K562 (cell line): Measurements from ENCODE around the gene CSRNP2. TPM values are rescaled to one million over a fixed set of nuclear protein-coding genes. Genes with fewer than 3 reads are reported as not detected.
A peak's percentile ranks its signal among the peaks of the same experiment; 100 is the strongest.

Source experiments
- ARHGAP35 ChIP-seq: fragments of 450-650 bp; IDR thresholded peaks from 2 replicates; pipeline ENCODE4 v1.6.1; 2018; ENCODE audit not compliant: partially characterized antibody
- BRD4 ChIP-seq: fragments of 200-600 bp; sonication (generic); IDR thresholded peaks from 2 replicates; pipeline ENCODE4 v1.6.1; 2017; ENCODE audit warnings: inconsistent platforms
- CBFA2T3 ChIP-seq: fragments of 450-650 bp; IDR thresholded peaks from 2 replicates; pipeline ENCODE4 v1.6.1; 2017
- CCAR2 ChIP-seq: fragments of 200-400 bp; formaldehyde crosslinking; IDR thresholded peaks from 2 replicates; pipeline ENCODE4 v1.6.1; 2017; ENCODE audit warnings: mild to moderate bottlenecking, low read depth, low read length
- CREM ChIP-seq: IDR thresholded peaks from 2 replicates; pipeline ENCODE4 v1.6.1; 2014; ENCODE audit warnings: antibody characterized with exemption, low read depth
- CXXC5 ChIP-seq: fragments of 250-450 bp; sonication (Bioruptor Pico); IDR thresholded peaks from 2 replicates; pipeline ENCODE4 v1.8.0; 2022; ENCODE audit warnings: inconsistent platforms, mild to moderate bottlenecking, moderate library complexity
- DMBX1 ChIP-seq: fragments of 250-450 bp; sonication (Bioruptor Pico); IDR thresholded peaks from 2 replicates; pipeline ENCODE4 v1.8.0; 2022; ENCODE audit warnings: inconsistent platforms, mild to moderate bottlenecking, moderate library complexity, borderline replicate concordance
- ESRRB ChIP-seq: fragments of 250-450 bp; sonication (Bioruptor Pico); IDR thresholded peaks from 2 replicates; pipeline ENCODE4 v1.5.0; 2020; ENCODE audit warnings: mild to moderate bottlenecking, moderate library complexity, borderline replicate concordance
- FOXJ3 ChIP-seq: sonication (generic); formaldehyde crosslinking; IDR thresholded peaks from 2 replicates; pipeline ENCODE4 v1.4.0; 2020; ENCODE audit warnings: mild to moderate bottlenecking, missing genetic modification reagents
- GATAD2A ChIP-seq: fragments of 450-650 bp; IDR thresholded peaks from 2 replicates; pipeline ENCODE4 v1.6.1; 2017
- KLF1 ChIP-seq: fragments of 450-650 bp; IDR thresholded peaks from 2 replicates; pipeline ENCODE4 v1.6.1; 2016; ENCODE audit warnings: missing genetic modification characterization, missing compliant biosample characterization
- MAFG ChIP-seq: fragments of 450-650 bp; conservative IDR thresholded peaks from 2 replicates; pipeline ENCODE4 v1.6.1; 2016; ENCODE audit warnings: missing genetic modification characterization, missing compliant biosample characterization
- MTA1 ChIP-seq: fragments of 450-650 bp; IDR thresholded peaks from 2 replicates; pipeline ENCODE4 v1.6.1; 2017; ENCODE audit warnings: borderline replicate concordance
- NCOA1 ChIP-seq: fragments of 450-650 bp; IDR thresholded peaks from 2 replicates; pipeline ENCODE4 v1.6.1; 2016; ENCODE audit warnings: low read depth
- NCOA2 ChIP-seq, 2 experiments: fragments of 450-650 bp; IDR thresholded peaks; 2 replicates each; pipeline ENCODE4 v1.6.1; 2018; ENCODE audit warnings: mild to moderate bottlenecking in 2 of 2, moderate library complexity in 1 of 2; ENCODE audit not compliant: partially characterized antibody in 2 of 2
- PHF20 ChIP-seq: fragments of 450-650 bp; IDR thresholded peaks from 2 replicates; pipeline ENCODE4 v1.6.1; 2018; ENCODE audit not compliant: partially characterized antibody
- PTTG1 ChIP-seq: fragments of 450-650 bp; IDR thresholded peaks from 2 replicates; pipeline ENCODE4 v1.6.1; 2016; ENCODE audit warnings: low read depth, mild to moderate bottlenecking, missing genetic modification characterization, missing compliant biosample characterization
- PYGO2 ChIP-seq: fragments of 450-650 bp; IDR thresholded peaks from 2 replicates; pipeline ENCODE4 v1.6.1; 2016; ENCODE audit warnings: mild to moderate bottlenecking, missing genetic modification characterization, moderate library complexity, missing compliant biosample characterization
- TCF7 ChIP-seq: sonication (generic); IDR thresholded peaks from 2 replicates; pipeline ENCODE4 v1.6.1; 2016; ENCODE audit warnings: antibody characterized with exemption, borderline replicate concordance
- ZBED1 ChIP-seq: IDR thresholded peaks from 2 replicates; pipeline ENCODE4 v1.6.1; 2014
- ZBTB8A ChIP-seq: fragments of 450-650 bp; IDR thresholded peaks from 2 replicates; pipeline ENCODE4 v1.6.1; 2018; ENCODE audit warnings: mild to moderate bottlenecking, moderate library complexity; ENCODE audit not compliant: partially characterized antibody
- ZNF12 ChIP-seq: sonication (generic); formaldehyde crosslinking; IDR thresholded peaks from 2 replicates; pipeline ENCODE4 v1.4.0; 2020; ENCODE audit warnings: mild to moderate bottlenecking, missing genetic modification reagents
- ZNF24 ChIP-seq: fragments of 450-650 bp; IDR thresholded peaks from 2 replicates; pipeline ENCODE4 v1.6.1; 2016
- ZNF347 ChIP-seq: fragments of 450-650 bp; formaldehyde crosslinking; IDR thresholded peaks from 2 replicates; pipeline ENCODE4 v1.4.0; 2020; ENCODE audit warnings: low read depth, mild to moderate bottlenecking, moderate library complexity
- polyA plus RNA-seq, 8 experiments: library from polyadenylated mRNA; depleted of rRNA in 4 of 8; stranded (reverse) in 5 of 8; unstranded in 3 of 8; fragments of >200 nt; fragmentation: Nextera tagmentation in 2 of 8; fragmentation: Illumina TruSeq in 1 of 8; extraction: Ambion mirVana in 2 of 8; extraction: Trizol in 1 of 8; gene quantifications; 2 replicates each; pipeline versions ENCODE4 v1.2.1 to v1.2.3, GENCODE V29; 2011 to 2014; ENCODE audit warnings: inconsistent platforms in 1 of 8, missing spikeins in 1 of 8
- total RNA-seq, 7 experiments: library from RNA; depleted of rRNA in 6 of 7; stranded (reverse); fragments of >200 nt in 6 of 7; fragmentation: Illumina TruSeq in 2 of 7; extraction: Trizol in 2 of 7; gene quantifications; 2 replicates each; pipeline versions ENCODE4 v1.2.1 to v1.2.3, GENCODE V29; 2011 to 2021; ENCODE audit warnings: low replicate concordance in 1 of 7
- TF ChIP-seq, protein P1 (sequence below): fragments of 450-650 bp; conservative IDR thresholded peaks from 2 replicates; pipeline ENCODE4 v1.6.1; 2016; ENCODE audit warnings: missing genetic modification characterization, low read depth, mild to moderate bottlenecking, control low read depth, missing compliant biosample characterization
- TF ChIP-seq, protein P2 (sequence below): fragments of 250-450 bp; sonication (Bioruptor Pico); IDR thresholded peaks from 2 replicates; pipeline ENCODE4 v1.4.0; 2020; ENCODE audit warnings: mild to moderate bottlenecking, moderate library complexity
- TF ChIP-seq, protein P3 (sequence below): fragments of 250-450 bp; sonication (Bioruptor Pico); IDR thresholded peaks from 2 replicates; pipeline ENCODE4 v1.8.0; 2021; ENCODE audit warnings: moderate library complexity, mild to moderate bottlenecking, inconsistent platforms

Gene CSRNP2
- total and polyA plus RNA-seq, 9 of the 15 experiments (the other 6 are each of a cell fraction or from before 2014, with no cell fraction given), result 1.6 to 13.9 (median 5.9) TPM

DNA sequence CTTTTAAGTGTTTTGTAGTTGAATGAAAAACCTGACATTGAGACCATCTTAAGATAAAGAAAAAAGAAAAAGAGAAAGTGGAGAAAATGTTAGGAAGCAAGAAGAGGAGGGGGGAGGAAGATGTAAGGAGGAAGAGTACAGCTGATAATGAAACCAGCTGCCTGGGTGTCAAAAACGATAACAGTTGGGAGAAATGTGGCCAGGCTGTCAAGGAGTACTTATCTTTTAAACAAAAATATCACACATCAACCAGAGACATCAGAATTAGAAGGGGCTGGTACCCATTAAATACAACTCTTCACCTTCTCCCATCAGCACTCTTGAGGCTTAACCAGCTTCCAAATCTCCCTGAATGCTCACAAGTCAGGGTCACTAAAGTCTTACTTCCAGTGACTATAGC, 61.7 kb downstream of the CSRNP2 start (continued):
- no peak for TF ChIP-seq PHF20
- no peak for TF ChIP-seq ZNF347
- TF ChIP-seq, protein P1, sequence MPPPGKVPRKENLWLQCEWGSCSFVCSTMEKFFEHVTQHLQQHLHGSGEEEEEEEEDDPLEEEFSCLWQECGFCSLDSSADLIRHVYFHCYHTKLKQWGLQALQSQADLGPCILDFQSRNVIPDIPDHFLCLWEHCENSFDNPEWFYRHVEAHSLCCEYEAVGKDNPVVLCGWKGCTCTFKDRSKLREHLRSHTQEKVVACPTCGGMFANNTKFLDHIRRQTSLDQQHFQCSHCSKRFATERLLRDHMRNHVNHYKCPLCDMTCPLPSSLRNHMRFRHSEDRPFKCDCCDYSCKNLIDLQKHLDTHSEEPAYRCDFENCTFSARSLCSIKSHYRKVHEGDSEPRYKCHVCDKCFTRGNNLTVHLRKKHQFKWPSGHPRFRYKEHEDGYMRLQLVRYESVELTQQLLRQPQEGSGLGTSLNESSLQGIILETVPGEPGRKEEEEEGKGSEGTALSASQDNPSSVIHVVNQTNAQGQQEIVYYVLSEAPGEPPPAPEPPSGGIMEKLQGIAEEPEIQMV (tag), result no peak
- no peak for TF ChIP-seq TCF7
- TF ChIP-seq ZBED1, result no peak
- no peak for TF ChIP-seq CXXC5 (CRISPR knock-in tag)
- peak; percentile 97 for TF ChIP-seq CBFA2T3
- TF ChIP-seq FOXJ3, result no peak
- peak; percentile 77 for TF ChIP-seq MTA1
- TF ChIP-seq, protein P2, sequence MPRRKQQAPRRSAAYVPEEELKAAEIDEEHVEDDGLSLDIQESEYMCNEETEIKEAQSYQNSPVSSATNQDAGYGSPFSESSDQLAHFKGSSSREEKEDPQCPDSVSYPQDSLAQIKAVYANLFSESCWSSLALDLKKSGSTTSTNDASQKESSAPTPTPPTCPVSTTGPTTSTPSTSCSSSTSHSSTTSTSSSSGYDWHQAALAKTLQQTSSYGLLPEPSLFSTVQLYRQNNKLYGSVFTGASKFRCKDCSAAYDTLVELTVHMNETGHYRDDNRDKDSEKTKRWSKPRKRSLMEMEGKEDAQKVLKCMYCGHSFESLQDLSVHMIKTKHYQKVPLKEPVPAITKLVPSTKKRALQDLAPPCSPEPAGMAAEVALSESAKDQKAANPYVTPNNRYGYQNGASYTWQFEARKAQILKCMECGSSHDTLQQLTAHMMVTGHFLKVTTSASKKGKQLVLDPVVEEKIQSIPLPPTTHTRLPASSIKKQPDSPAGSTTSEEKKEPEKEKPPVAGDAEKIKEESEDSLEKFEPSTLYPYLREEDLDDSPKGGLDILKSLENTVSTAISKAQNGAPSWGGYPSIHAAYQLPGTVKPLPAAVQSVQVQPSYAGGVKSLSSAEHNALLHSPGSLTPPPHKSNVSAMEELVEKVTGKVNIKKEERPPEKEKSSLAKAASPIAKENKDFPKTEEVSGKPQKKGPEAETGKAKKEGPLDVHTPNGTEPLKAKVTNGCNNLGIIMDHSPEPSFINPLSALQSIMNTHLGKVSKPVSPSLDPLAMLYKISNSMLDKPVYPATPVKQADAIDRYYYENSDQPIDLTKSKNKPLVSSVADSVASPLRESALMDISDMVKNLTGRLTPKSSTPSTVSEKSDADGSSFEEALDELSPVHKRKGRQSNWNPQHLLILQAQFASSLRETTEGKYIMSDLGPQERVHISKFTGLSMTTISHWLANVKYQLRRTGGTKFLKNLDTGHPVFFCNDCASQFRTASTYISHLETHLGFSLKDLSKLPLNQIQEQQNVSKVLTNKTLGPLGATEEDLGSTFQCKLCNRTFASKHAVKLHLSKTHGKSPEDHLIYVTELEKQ (CRISPR knock-in tag), result no peak
- TF ChIP-seq NCOA1, result peak; percentile 70; the same call in 1 of the 2 replicates
- TF ChIP-seq, protein P3, sequence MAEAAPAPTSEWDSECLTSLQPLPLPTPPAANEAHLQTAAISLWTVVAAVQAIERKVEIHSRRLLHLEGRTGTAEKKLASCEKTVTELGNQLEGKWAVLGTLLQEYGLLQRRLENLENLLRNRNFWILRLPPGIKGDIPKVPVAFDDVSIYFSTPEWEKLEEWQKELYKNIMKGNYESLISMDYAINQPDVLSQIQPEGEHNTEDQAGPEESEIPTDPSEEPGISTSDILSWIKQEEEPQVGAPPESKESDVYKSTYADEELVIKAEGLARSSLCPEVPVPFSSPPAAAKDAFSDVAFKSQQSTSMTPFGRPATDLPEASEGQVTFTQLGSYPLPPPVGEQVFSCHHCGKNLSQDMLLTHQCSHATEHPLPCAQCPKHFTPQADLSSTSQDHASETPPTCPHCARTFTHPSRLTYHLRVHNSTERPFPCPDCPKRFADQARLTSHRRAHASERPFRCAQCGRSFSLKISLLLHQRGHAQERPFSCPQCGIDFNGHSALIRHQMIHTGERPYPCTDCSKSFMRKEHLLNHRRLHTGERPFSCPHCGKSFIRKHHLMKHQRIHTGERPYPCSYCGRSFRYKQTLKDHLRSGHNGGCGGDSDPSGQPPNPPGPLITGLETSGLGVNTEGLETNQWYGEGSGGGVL (CRISPR knock-in tag), result no peak
- no peak for TF ChIP-seq ZBTB8A
- TF ChIP-seq NCOA2 (IDR thresholded peaks at IDR 0.05; ENCODE audit: partially characterized antibody in 2 of 2), result no peak
- TF ChIP-seq DMBX1 (CRISPR knock-in tag), result peak; percentile 35; the same call in 1 of the 2 replicates
- no peak for TF ChIP-seq CCAR2
- TF ChIP-seq GATAD2A, result peak; percentile 80
- TF ChIP-seq ARHGAP35, result no peak
- TF ChIP-seq BRD4, result no peak
- TF ChIP-seq PYGO2 (tag), result no peak
- TF ChIP-seq ZNF12 (CRISPR knock-in tag), result no peak
- TF ChIP-seq PTTG1 (tag), result no peak
- no peak for TF ChIP-seq MAFG (tag)
- TF ChIP-seq KLF1 (tag), result no peak
- TF ChIP-seq ZNF24, result no peak
- TF ChIP-seq CREM, result peak; percentile 51; the same call in 1 of the 2 replicates
- TF ChIP-seq ESRRB (CRISPR knock-in tag), result no peak
